IPS-NIHi7 (cell line): ENCODE data around the gene GRSF1.
"Not testable (repeated sequence)": the region's sequence is repeated elsewhere in the genome, so short reads cannot be mapped to it uniquely, and the experiment has no call there.

Experiments used
- DNase-seq: peaks from one replicate; pipeline ENCODE4 v3.0.0; 2012; ENCODE audit warnings: mixed read lengths; ENCODE audit errors: extremely low spot score

The GRSF1 gene

DNA sequence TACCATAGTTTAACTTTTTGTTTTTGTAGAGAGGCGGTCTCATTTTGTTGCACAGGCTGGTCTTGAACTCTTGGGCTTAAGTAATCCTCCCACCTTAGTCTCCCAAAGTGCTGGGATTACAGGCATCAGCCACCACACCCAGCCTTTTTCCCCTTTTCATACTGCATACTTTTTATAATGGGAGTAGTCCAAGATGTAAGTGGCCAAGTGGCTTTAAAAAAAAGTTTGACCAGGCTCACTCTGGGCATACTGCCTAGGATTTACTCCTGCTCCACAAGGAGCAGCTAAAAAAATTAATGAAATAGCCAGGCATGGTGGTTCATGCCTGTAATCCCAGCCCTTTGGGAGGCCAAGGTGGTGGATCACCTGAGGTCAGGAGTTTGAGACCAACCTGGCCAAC, 6.0 kb downstream of the GRSF1 start:
- no peak for DNase-seq

DNA sequence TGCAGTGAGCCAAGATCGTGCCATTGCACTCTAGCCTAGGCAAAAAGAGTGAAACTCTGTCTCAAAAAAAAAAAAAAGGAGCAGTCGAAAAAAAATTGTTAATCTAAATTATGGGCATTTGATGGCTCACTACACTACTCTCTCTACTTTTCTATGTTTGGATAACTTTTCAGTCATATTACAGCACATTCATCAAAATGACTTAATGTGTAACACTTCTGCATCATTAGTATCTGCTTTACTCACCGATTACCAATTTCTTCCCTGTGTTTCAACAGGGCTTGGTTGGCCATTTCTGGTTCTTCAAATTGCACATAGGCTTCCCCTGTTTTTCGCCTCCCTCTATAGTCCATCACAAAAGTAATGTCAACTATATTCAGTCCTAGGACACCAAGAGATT, 8.4 kb downstream of the GRSF1 start:
- no peak for DNase-seq

DNA sequence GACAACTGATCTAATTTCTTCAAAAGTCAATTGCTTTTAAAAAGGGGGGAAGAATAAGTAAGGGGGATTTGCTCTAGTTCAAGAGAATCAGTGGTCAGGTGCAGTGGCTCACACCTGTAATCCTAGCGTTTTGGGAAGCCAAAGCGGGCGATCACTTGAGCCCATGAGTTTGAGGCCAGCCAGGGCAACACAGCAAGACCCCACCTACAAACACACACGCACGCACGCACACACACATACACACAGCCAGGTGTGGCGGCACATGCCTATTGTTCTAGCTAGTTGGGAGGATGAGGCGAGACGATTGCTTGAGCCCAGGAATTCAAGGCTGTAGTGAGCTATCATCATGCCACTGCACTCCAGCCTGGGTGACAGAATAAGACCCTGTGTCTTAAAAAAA, 9.6 kb downstream of the GRSF1 start:
- DNase-seq: no peak

DNA sequence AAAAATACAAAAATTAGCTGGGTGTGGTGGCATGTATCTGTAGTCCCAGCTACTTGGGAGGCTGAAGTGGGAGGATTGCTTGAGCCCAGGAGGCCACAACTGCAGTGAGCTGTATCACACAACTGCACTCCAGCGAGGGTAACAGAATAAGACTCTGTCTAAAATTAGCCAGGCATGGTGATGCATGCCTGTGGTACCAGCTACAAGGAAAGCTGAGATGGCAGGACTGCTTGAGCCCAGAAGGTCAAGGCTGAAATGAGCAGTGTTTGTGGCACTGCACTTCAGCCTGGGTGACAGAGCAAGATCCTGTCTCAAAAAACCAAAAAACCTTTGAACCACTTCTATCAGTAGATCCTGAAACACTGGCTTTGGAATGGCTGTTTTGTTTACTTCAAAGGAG, 10.2 kb downstream of the GRSF1 start:
- no peak for DNase-seq

DNA sequence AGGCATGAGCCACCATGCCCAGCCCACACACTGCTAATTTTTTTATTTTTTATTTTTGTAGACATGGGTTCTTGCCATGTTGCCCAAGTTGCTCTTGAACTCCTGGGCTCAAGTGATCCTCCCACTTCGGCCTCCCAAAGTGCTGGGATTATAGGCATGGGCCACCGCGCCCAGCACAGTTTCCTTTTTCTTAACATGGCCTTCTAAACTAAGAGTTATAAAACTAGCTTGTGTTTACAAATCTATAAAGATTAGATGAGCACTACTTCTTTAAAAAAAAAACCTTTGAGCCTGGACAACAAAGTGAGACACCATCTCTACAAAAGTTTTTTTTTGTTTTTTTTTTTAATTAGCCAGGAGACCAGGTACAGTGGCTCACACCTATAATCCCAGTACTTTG, 10.7 kb downstream of the GRSF1 start:
- DNase-seq: no peak

DNA sequence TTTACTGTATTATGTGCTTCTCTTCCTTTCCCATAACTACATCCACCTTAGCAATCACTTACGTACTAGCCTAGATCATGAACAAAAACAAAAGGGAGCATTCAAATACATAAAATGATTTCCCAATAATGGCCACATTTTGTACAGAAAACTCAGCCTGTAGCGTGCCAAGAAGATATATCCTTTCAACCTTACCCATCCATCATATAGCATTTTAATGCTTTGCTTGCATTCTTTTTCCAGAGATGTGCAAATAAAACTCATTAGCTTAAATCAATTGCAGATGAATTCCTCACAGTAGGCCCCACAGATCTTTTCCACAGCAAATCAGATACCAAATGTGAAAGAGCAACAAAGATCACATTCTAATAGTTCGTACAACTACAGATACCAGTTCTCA, 20.8 kb downstream of the GRSF1 start:
- DNase-seq: no peak

DNA sequence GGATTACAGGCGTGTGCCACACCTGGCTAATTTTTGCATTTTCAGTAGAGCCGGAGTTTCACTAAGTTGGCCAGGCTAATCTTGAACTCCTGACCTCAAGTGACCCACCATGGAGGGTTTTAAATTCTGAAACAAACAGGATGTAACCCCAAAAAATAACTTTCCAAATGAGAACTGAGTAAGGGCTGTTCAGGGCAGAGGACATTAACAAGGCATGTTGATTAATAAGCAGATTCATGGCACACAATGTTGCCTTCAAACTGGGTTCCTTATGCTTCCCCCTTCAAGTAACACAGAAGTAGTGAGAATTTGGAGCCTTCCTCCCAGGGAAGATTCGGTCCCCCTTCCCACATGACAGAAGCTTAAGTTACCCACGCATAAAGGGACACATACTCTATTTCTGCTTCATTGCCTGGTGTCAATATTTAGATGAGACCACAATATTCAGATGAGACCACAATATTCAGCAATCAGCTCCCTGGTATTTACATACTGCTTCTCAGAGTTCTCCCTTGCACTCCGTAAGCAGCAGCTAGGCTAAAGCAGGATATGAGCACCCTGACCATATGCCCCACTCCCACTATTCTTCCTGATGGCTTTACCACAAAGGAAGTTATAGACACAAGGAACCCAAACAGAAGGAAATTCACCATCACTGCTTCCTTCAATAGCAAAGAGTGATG, 21.4 kb downstream of the GRSF1 start:
- no peak for DNase-seq

DNA sequence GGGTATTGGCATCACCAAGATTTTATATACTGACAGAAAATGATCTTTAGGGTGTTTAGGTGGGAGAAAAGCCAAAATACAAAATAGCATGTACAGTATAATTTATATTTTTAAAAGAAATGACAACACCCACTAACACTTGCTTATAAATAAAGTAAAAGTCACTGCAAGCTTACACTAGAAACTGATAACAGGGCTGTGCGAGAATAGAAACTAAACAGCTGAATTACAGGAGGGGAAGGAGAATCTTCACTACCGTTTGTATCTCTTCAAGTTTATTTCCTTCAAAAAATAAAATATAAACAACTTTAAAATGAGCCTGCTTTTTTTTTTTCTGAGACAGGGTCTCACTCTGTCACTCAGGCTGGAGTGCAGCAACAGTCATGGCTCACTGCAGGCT, 22.8 kb downstream of the GRSF1 start:
- no peak for DNase-seq

DNA sequence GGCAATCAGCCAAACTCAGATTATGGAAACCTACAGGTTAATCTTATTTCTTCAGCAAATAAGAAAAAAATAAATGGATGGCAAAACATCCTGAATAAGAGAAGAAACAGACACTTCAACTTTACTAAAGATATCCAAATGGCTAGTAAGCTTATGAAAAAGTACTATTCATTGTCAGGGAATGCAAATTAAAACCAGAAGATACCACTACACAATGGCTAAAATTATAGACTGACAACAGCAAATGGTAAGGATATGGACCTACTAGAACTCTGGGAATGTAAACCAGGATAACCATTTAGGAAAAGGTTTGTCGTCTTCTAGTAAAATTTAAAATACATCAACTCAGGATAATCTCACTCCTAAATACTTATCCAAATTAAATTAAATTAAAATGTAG, 24.3 kb downstream of the GRSF1 start:
- DNase-seq: no peak

DNA sequence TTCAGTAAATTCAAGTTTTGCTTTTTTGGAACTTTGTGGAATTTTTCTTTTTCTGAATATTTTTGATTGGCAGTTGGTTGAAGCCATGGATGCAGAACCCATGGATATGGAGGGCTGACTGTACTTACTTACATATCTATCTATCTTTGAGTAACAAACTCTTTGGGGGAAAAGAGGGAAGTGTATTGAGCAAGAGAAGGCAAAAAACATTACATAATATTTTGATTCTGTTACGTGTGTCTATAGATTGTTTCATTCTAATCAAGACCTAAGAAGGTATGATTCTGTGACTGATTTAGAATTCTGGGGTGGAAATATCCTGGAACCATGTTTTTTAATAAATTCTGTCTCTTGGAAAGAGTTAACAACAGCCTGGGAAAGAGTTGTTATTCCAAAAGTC, 31.5 kb downstream of the GRSF1 start:
- no peak for DNase-seq

DNA sequence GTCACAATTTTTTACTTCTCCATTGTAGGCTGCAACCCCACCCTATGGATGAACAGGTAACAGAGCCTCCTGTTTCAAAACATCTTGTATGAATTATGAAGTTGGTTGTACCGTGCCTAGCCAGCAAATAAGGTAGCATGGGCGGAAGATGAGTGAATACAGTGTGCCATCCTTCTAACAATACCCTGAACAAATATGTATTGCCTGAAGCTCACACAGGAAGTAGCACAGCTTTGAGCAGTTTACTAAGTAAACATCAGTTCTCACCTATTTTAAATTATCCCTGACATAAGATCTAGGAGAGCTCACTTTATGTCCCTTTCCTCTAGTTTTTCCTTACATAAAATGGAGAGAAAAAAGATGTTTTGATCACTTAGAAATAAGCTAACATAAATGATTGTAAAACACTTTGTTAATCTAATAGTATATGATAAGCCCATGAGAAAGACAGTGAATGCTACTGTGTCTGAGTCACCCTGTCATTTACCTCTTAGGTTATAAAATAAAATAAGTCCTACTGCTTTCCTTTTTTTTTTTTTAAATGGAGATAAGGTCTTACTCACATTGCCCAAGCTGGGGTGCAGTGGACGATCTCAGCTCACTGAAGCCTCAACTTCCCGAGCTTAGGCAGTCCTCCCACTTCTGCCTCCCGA, 36.6 kb downstream of the GRSF1 start:
- DNase-seq: no peak

DNA sequence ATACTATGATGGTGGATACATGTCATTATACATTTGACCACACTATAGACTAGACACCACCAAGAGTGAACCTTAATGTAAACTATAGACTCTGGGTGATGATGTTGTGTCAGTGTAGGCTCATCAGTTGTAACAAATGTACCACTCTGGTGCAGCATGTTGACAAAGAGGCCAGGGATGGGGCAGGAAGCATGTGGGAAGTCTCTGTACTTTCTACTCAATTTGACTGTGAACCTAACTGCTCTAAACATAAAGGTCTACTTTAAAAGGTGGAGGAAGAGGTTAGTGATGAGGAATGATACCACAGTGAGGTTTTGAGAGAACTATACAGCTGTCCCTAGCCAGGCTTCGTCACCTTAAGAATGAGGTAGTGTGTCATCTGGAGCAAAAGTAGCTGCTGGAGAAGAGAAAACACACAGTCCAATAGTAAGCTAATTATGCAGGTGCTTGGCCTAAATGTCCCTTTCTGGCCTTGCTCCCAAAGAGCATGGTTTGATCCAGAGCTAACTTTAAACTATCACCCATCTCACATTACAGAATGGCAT, 38.4 kb downstream of the GRSF1 start:
- DNase-seq: no peak

DNA sequence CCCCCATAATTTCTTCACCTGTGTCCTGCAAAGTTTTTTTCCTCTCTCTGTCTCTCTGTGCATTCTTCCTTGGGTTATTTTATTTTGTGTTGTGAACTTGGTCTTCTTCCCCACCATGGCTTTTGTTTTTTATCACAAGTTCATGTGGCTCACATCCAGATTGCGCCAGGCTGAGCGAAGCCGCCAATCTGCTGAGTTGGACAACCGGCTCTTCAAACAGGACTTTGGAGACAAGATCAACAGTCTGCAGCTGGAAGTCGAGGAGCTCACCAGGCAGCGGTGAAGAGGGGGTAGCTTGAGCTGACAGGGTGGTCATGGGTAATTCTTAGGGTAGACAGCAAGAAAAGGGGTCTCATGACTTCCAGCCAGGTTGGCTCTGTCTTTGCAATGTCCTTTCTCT, 46.1 kb downstream of the GRSF1 start:
- no peak for DNase-seq

DNA sequence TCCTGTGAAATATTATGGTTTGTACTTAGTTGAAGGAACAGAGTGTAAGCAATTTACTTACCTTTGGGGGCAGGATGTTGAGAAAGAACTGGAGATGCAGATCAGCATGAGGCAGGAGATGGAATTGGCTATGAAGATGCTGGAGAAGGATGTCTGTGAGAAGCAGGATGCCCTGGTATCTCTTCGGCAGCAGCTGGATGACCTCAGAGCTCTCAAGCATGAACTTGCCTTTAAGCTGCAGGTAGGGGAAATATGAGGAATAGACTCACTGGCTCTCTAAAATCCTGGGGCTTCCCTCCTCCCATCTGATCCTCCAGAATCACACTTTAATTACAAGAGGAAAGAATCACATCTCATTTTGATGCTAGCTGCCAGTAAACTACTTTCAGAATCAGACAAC, 51.0 kb downstream of the GRSF1 start:
- DNase-seq: no peak

DNA sequence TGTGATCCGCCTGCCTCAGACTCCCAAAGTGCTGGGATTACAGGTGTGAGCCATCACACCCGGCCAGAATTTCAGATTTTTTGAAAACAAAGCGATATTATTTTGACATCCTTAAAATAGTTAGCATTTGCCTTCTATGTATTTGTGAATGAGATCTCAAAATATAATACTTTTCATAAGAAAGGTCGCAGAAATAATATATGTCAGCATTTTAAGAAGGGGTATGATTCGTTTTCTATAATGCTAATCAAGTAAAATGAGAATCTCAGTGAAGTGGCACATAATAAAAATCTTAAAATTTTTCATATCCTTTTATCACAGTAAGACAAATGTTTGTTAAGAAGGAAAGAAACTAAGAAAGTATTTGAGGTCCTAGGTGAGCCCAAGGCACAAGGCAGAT, 52.2 kb downstream of the GRSF1 start:
- DNase-seq: no peak

DNA sequence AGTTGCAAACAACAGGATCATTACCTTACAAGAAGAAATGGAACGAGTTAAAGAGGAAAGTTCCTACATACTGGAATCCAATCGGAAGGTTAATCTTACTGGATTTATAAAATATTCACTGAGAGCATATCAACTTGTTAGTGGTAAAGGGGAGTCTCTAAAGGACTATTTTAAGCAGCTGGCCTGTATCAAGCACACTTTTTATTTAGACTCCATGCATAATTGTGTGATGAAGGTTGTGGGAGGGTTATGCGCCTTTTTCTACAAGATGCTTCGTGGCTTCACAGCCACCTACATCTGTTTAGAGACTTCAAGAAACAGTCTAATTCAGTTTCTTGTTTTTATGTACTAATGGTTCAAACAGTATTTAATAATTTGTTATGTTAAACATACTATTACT, 56.6 kb downstream of the GRSF1 start:
- no peak for DNase-seq

DNA sequence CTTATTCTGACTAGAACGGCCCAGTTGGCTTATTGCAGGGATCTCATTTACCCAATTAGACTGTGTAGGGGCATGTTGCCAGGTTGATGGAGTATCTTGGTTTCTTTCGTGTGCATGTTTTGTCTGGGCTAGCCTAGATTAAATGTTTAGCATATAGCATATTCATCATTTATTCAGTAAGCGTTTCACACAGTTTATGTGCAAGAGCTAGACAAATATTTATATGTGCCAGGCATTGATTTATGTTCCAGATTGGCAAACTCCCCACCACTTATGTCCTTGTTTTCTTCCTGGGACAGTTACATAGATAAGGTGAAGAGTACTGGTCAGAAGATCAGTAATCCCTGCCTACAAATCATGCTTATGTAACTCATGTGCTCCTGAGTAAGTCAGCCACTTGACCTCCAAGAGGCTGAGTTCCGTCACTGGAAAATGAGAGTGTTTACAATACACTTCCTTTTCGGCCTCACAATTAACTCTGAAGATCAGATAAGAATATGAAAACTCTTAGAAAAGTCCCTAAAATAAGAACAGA, 60.7 kb downstream of the GRSF1 start:
- DNase-seq: no peak

DNA sequence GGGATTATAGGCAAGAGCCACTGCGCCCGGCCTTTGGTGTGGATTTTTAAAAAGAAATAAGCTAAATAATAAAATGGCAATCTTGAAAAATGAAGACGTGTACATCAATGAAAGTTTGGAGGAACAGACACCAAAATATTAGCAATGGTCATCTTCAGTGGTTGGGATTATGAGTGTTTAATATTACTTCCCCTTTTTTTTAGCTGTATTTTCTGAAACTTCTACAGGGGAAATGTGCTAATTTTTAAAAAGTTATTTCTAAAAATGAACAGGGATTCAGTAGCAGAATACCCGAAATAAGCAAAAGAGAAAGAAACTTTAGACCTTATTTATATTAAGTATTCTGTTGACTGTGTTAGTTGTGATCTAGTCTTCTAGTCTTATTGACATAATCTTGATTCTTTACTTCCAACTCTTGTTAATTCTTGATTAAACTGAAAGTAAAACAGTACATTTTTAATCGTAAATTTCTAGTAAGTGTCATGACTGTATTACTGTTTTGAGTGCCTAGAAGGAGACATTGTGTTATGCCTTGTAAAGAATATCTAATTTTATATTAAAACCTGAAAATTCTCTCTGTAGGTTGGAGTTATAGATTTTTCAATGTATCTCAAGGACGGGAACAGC, 66.6 kb downstream of the GRSF1 start:
- no peak for DNase-seq

DNA sequence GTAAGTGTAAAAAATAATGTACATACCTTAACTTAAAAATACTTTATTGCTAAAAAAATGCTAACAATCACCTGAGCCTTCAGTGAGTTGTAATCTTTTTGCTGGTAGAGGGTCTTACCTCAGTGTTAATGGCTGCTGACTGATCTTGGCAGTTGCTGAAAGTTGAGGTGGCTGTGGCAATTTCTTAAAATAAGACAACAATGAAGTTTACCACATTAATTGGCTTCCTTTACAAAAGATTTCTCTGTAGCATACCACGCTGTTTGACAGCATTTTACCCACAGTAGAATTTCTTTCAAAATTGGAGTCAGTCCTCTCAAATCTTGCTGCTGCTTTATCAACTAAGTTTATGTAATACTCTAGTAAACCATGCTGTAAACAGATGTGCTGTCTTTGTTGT, 70.3 kb downstream of the GRSF1 start:
- DNase-seq: not testable (repeated sequence)

DNA sequence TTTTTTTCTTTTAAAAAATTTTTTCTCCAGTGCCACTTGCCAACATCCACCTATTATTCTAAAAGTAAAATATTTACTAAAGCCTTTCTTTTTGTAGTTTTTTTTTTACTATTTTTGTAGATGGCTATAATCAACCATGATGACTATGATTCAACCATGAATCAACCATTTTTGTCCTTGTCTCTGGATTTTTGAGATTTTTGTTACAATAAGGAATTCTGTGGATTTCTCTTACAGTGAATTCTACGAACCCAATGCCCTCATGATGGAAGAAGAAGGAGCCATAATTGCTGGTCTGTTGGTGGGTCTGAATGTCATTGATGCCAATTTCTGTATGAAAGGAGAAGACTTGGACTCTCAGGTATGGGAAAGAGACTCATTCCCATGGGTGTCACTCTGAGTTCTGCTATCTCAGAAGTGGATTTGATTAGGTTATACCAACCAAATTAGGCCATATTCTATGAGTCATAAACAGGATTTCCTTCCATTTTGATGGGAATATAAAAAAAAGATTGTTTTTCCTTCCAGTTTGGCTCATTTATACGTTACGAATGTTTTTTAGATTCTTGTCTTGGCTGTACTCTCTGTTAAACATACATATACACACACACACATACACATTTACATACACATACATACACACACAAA, 71.3 kb downstream of the GRSF1 start:
- DNase-seq: no peak
